ENCODE measurements around the gene SPNS3. TPM values are rescaled to one million over a fixed set of nuclear protein-coding genes. Genes with fewer than 3 reads are reported as not detected.

The SPNS3 gene
- total and polyA plus RNA-seq, 4 donors, result 0.16 to 2.3 (median 0.24) TPM

DNA sequence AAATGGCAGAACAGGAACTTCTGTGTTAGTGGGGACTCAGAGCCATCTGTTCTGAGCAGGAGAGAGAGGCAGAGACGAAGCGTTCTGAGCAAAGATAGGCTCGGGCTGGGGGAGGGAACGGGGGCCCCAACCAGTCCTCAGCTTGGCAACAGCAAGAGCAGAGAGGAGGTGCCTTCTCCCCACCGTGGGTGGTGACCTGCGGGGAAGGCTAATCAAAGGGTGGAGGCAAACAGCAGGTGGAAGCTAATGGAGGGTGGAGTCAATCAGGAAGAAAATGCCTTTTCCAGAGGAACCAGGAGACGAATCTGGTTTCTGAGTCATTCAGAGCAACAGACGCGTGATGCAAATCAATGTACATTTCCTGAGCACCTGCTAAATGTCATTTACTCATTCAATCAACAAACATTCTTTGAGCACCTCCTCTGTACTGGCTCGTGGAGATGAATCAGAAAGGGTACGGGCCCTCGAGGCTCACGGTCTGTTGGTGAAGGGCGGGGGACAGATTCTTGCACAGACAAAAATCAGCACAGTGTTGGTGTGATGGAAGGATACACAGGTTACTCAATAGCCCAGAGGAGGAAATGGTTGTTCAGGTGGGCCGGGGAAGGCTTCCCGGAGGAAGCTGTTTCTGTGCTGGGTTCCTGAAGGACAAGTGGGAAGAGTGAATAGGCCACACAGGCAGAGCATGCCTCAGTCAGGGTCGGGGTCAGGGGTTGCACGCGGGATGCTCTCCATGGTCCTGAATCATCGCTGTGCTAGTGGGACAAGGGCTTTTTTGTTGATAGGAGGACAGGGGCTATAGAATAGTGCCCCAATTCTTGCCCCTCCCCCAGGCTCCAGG is 59.2 kb downstream of the SPNS3 start:
- Histone ChIP-seq H3K36me3 (ENCODE audit: control insufficient read depth in 4 of 4, insufficient read depth in 3 of 4, low read depth in 1 of 4, low read length in 3 of 4) (peaks cover 0 to 9% (median 0%) of the 10 kb centered on the region in 4 donors), H3K9ac (ENCODE audit: low read depth in 1 of 2, low read length in 2 of 2) (no peak overlapping the region), H3K27ac (ENCODE audit: low read depth in 1 of 2, low read length in 2 of 2) (no peak overlapping the region), H3K27me3 (ENCODE audit: control insufficient read depth in 4 of 4, insufficient read depth in 4 of 4, low read length in 3 of 4) (no peaks in the 10 kb centered on the region), H3K4me3 (ENCODE audit: low read depth in 1 of 3, low read length in 3 of 3) (no peak overlapping the region), H3K9me3 (ENCODE audit: control insufficient read depth in 4 of 4, low read length in 3 of 4) (no peaks in the 10 kb centered on the region), H3K4me1 (ENCODE audit: control insufficient read depth in 4 of 4, insufficient read depth in 4 of 4, low read length in 3 of 4) (peaks cover under 1 to 23% (median 13%) of the 10 kb centered on the region in 4 donors)
- peak; percentile 69 for DNase-seq (ENCODE audit: low spot score)
- TF ChIP-seq TAF1 (conservative IDR thresholded peaks at IDR 0.05), result no peak
- TF ChIP-seq, protein P1, sequence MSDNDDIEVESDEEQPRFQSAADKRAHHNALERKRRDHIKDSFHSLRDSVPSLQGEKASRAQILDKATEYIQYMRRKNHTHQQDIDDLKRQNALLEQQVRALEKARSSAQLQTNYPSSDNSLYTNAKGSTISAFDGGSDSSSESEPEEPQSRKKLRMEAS (IDR thresholded peaks at IDR 0.05), result no peak
- TF ChIP-seq SP1 (IDR thresholded peaks at IDR 0.05), result no peak
- peak; percentile 93 for TF ChIP-seq NR2F2 (IDR thresholded peaks at IDR 0.05)
- TF ChIP-seq GABPA (IDR thresholded peaks at IDR 0.05 in 1 of 2, conservative IDR thresholded peaks at IDR 0.05 in 1 of 2), result no peak
- TF ChIP-seq, protein P2, sequence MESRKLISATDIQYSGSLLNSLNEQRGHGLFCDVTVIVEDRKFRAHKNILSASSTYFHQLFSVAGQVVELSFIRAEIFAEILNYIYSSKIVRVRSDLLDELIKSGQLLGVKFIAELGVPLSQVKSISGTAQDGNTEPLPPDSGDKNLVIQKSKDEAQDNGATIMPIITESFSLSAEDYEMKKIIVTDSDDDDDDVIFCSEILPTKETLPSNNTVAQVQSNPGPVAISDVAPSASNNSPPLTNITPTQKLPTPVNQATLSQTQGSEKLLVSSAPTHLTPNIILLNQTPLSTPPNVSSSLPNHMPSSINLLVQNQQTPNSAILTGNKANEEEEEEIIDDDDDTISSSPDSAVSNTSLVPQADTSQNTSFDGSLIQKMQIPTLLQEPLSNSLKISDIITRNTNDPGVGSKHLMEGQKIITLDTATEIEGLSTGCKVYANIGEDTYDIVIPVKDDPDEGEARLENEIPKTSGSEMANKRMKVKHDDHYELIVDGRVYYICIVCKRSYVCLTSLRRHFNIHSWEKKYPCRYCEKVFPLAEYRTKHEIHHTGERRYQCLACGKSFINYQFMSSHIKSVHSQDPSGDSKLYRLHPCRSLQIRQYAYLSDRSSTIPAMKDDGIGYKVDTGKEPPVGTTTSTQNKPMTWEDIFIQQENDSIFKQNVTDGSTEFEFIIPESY (IDR thresholded peaks at IDR 0.05), result no peak
- peak in 1 of 2 donors; percentile 12 for TF ChIP-seq RXRA (IDR thresholded peaks at IDR 0.05)
- TF ChIP-seq RAD21 (IDR thresholded peaks at IDR 0.05), result no peak
- TF ChIP-seq JUND (IDR thresholded peaks at IDR 0.05), result no peak
- TF ChIP-seq, protein P3, sequence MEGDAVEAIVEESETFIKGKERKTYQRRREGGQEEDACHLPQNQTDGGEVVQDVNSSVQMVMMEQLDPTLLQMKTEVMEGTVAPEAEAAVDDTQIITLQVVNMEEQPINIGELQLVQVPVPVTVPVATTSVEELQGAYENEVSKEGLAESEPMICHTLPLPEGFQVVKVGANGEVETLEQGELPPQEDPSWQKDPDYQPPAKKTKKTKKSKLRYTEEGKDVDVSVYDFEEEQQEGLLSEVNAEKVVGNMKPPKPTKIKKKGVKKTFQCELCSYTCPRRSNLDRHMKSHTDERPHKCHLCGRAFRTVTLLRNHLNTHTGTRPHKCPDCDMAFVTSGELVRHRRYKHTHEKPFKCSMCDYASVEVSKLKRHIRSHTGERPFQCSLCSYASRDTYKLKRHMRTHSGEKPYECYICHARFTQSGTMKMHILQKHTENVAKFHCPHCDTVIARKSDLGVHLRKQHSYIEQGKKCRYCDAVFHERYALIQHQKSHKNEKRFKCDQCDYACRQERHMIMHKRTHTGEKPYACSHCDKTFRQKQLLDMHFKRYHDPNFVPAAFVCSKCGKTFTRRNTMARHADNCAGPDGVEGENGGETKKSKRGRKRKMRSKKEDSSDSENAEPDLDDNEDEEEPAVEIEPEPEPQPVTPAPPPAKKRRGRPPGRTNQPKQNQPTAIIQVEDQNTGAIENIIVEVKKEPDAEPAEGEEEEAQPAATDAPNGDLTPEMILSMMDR (IDR thresholded peaks at IDR 0.05; ENCODE audit: low read depth, low read length, missing input control), result no peak
- TF ChIP-seq, protein P4, sequence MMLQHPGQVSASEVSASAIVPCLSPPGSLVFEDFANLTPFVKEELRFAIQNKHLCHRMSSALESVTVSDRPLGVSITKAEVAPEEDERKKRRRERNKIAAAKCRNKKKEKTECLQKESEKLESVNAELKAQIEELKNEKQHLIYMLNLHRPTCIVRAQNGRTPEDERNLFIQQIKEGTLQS (IDR thresholded peaks at IDR 0.05), result no peak
- TF ChIP-seq FOXA1 (IDR thresholded peaks at IDR 0.05), result no peak
- no peak for TF ChIP-seq EGR1 (IDR thresholded peaks at IDR 0.05; ENCODE audit: low read depth in 2 of 2)
- no peak for TF ChIP-seq HNF4G (IDR thresholded peaks at IDR 0.05)
- TF ChIP-seq, protein P5, sequence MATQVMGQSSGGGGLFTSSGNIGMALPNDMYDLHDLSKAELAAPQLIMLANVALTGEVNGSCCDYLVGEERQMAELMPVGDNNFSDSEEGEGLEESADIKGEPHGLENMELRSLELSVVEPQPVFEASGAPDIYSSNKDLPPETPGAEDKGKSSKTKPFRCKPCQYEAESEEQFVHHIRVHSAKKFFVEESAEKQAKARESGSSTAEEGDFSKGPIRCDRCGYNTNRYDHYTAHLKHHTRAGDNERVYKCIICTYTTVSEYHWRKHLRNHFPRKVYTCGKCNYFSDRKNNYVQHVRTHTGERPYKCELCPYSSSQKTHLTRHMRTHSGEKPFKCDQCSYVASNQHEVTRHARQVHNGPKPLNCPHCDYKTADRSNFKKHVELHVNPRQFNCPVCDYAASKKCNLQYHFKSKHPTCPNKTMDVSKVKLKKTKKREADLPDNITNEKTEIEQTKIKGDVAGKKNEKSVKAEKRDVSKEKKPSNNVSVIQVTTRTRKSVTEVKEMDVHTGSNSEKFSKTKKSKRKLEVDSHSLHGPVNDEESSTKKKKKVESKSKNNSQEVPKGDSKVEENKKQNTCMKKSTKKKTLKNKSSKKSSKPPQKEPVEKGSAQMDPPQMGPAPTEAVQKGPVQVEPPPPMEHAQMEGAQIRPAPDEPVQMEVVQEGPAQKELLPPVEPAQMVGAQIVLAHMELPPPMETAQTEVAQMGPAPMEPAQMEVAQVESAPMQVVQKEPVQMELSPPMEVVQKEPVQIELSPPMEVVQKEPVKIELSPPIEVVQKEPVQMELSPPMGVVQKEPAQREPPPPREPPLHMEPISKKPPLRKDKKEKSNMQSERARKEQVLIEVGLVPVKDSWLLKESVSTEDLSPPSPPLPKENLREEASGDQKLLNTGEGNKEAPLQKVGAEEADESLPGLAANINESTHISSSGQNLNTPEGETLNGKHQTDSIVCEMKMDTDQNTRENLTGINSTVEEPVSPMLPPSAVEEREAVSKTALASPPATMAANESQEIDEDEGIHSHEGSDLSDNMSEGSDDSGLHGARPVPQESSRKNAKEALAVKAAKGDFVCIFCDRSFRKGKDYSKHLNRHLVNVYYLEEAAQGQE (IDR thresholded peaks at IDR 0.05), result peak; percentile 99
- 71% methylated on average over 20 of the region's 20 CpGs for WGBS

Data from liver (tissue), 9 donors.